GM21447 (cell line): ENCODE measurements around the gene RBM33.
A peak's percentile ranks its signal among the peaks of the same experiment; 100 is the strongest.

ENCODE experiments used
- ATAC-seq: cut with Tn5 transposase; IDR thresholded peaks from one replicate; pipeline ENCODE4 v1.9.1; 2021; ENCODE audit not compliant: unreplicated experiment

Gene RBM33

GRCh38 chr7:155722118-155722517 is 77.7 kb downstream of the RBM33 start:
- peak; percentile 54 for ATAC-seq

DNA sequence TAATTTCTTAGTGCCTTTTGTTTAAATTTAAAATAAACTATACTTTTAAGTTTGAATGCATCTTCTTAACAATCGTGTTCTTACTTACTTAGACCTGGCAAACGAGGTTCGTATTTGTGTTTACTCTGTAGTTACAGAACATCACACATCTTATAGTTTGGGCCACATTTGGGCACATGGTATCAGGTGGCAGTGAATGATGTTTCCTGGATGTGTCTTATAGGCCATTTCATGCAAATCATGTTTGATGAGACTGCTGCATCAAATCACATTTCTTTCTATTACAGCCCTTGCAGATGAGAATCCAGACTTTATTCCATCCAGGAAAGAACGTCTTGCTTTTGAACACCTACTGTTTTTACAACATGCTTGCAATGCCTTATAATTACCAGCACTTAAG is 78.5 kb downstream of the RBM33 start:
- ATAC-seq, result no peak

DNA sequence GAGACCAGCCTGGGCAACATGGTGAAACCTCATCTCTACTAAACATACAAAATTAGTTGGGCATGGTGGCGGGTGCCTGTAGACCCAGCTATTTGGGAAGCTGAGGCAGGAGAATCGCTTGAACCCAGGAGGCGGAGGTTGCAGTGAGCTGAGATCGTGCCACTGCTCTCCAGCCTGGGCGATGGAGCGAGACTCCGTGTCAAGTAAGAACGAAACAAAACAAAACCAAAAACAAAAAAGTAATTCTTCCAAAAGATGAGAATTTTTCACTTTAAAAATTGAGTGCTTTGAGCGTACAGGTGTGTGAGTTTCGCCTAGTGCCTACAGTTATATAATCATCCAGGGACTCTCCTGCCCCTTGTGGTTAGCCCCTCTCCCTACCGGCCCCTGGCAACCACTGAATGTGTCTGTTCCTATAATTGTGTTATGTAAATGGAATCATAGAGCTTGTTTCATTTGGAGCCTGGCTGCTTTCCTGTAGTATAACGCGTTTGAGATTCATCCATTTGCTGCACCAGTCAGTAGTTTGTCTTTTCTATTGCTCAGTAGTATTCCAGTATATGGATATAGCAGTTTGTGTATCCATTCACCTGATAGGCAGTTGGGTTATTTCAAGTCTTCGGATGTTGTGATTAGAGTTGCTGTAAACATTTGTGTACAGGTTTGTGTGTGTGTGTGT is 80.0 kb downstream of the RBM33 start:
- peak; percentile 61 for ATAC-seq

GRCh38 chr7:155725006-155725355 is 80.5 kb downstream of the RBM33 start:
- ATAC-seq, result no peak

GRCh38 chr7:155727616-155728015 is 83.2 kb downstream of the RBM33 start:
- ATAC-seq, result no peak

DNA sequence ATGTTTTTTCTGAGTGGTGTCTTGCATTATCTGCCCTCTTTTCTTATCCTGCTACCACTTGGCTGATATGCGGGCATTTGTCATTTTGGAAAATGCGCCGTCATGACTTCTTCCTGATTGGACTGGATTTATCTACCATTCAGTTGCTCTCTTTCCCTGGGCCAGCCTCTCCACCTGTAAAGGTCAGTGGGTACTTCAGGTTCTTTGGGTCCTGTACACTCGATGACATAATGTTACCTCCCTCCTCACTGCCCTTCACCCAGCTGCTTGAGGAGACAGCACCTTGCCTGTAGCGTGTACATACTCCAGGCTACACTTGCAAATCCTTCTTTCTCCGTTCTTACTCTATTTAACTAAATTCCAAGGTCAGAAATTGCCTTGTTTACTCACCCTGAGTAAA is 83.7 kb downstream of the RBM33 start:
- no peak for ATAC-seq

- ATAC-seq, result no peak
Observed at GRCh38 chr7:155729847-155730246, 85.4 kb downstream of the RBM33 start.

- no peak for ATAC-seq
Observed at GRCh38 chr7:155731380-155731779, 86.9 kb downstream of the RBM33 start.

GRCh38 chr7:155731871-155732270 is 87.4 kb downstream of the RBM33 start:
- ATAC-seq, result no peak

DNA sequence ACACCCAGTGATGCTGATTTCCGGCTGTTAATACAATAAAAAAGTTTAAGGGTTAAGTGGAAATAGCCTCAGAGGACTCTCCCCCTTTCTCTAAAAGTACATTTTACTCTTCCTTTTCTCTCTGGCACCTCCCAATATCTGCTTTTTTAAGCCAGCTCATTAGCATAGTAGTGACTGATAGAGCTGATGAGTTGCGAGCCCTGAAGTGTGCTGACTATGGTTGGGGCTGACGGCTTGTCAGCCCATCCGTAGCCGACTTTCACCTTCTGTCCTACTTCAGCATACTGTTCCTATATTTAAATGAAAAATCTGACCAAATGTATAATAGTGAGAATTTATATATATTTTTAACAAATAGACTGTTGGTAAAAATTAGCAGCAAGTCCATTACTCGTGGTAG is 87.8 kb downstream of the RBM33 start:
- no peak for ATAC-seq

DNA sequence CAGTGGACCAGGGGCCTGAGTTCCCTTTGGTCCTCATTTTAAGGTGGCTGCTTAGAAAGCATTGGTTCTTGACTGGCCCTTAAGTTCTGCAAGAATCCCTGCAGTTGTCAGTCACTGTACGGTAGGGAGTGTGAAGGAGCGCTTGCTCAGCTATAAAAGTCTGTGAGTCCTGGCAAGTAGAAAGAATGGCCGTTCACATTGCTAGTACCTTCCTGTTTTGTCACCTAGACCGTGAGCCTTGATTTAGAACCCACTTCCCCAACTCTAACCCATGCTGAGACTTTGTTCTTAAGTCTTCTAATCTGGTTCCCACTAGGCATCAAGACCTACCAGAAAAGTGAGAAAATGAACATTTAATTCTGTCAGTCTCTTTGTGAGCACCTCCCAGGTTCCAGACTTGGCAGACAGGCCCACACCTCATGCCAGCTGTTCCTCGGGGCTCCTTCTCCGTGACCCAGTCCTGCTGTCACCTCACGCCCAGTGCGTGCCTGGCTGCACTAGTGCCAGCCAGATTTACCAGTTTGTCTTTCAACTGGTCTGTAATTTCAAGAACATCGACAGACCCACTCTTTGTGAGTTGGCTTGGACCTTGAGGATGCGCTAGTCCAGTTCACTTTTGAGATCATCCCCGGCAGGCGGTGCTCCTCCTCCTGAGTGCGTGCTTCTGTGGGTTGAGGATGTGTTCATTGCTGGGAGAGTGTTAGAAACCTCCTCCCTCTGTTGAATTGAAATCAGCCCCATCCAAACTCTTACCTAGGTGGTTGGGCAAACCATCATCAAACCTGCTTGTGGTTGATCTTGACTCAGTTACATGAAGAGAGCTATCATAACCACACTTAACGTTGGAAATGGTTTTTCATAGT is 89.4 kb downstream of the RBM33 start:
- ATAC-seq, result no peak

- no peak for ATAC-seq
Observed at GRCh38 chr7:155734445-155734809, 90.0 kb downstream of the RBM33 start.

GRCh38 chr7:155735442-155736115 is 91.1 kb downstream of the RBM33 start:
- ATAC-seq, result no peak

DNA sequence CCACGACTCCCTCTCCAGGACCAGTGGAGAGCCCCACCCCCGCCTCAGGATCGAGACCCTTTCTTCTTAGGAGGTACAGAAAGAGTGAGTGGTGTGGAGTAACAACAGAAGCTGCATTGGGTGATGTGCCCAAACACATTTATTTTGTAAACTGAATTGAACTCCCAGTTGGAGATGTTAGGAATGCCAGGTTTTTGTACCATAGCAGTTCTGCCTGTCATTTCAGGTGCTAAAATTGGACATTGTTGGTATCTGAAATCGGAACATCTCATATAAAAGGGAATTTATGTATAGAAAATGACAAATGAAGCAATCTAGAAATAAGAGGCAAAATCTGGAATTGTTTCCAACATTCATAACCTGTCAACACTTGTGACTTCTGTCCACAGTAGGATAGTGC is 93.1 kb downstream of the RBM33 start:
- no peak for ATAC-seq

GRCh38 chr7:155738104-155738503 is 93.6 kb downstream of the RBM33 start:
- ATAC-seq, result no peak

DNA sequence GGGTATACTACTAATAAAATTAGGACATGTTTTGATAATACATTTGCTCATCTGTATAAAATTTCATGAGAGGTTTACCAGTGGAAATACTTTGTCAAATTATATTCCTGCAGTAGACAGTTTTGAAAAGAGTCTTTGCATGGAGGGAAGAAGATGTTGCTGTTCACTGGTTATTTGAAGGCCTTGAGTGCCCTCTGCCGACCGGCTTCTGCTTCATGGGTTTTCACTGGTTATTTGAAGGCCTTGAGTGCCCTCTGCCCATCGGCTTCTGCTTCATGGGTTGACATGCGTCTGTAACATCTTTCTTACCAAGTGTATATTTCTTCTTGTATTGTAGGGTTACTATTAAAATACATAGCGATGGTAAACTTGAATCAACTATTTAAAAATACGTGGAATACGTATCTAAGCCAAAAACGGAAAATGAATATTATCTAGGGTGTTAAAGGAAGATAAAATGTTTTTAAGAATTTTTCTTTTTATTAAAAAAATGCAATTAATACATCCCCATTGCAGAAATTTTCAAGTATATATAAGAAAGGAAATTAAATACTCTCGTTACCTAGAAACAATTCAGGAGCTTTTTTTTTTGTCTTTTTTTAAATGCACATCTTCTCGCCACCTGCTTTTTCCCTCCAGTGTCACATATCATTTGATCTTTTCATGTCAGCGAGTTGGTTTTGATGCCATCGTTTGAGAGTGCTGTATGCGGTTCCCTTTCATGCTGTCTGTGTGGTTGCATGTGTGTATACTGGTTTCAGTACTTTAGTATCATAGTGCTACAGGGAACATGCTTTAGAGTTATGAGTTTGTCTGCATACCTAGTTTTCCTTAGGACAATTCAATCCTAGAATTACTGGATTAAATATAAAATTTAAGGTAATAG is 94.4 kb downstream of the RBM33 start:
- no peak for ATAC-seq

DNA sequence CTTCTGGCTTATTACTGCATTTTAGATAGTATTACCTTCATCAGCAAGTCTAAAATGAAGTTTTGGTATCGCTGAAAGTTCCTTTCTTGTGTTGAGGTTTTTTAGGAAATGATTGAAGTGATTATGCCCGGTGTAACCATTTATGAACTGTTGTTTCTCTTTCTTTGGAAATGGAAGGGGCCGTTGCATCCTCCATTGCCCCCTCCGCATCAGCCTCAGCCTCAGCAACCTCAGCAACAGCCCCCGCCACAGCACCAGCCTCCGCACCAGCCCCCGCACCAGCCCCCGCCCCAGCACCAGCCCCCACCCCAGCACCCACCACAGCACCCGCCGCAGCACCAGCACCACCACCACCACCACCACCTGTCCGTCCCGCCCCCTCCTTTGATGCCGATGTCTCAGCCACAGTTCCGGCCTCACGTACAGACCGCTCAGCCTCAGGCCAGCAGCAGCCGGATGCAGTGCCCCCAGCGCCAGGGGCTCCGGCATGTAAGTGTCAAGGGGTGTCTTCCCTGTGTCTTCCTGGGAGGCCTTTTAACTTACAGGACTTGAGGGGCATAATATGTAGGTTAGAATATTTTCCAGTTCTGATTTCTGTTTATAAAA is 95.2 kb downstream of the RBM33 start:
- no peak for ATAC-seq

GRCh38 chr7:155741082-155741481 is 96.6 kb downstream of the RBM33 start:
- no peak for ATAC-seq

GRCh38 chr7:155741805-155742204 is 97.3 kb downstream of the RBM33 start:
- ATAC-seq, result no peak

GRCh38 chr7:155743177-155743576 is 98.7 kb downstream of the RBM33 start:
- ATAC-seq, result no peak
